GM21723 (cell line): ENCODE results near the gene SLC25A1.

ENCODE experiments used
- ATAC-seq: cut with Tn5 transposase; IDR thresholded peaks from one replicate; pipeline ENCODE4 v1.9.1; 2021; ENCODE audit warnings: mild to moderate bottlenecking, moderate library complexity; ENCODE audit not compliant: unreplicated experiment

Gene SLC25A1

DNA sequence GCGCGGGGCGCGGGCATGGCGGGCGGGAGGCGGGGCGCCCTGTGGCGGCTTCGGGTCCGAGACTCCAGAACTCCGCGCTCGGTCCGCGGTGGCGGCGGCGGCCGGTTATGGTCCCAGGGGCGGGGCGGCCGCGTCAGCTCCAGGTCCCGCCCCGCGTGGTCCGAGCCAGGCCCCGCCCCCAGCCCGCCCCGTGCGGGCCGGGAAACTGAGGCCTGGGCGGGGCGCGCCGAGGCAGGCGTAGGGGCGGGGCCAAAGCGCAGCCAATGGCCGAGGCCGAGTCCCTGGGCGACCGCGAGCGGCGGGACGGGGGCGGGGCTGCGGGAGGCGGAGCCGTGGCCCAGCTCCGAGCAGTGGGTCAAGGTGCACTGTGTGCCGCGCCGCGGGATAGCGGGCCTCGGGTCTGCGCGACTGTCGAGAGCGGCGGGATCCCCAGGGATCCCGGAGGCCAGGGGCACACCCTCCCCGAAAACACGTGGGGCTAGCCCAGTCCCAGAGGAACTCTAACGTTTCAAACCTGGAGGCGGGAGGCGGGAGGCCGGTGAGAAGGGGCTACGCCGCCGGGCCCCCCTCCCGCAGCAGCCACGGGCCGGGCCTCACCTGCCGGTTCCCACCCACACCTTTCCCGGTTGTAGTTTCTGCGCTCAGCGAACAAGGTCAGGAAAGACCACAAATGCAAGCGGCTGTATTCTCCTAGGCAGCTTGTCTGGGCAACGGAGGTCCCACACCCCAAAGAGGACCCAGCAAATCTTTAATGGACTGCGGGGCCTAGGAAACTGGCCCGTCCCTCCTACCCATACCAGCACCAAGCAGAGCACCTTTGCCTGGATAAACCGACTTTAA, at the start of gene SLC25A1:
SLC25A1 (minus strand) TSS at position 80 of the 840 bp plus-strand sequence; CDS start at position 17, 63 bp downstream.
- ATAC-seq = peak; percentile 55

DNA sequence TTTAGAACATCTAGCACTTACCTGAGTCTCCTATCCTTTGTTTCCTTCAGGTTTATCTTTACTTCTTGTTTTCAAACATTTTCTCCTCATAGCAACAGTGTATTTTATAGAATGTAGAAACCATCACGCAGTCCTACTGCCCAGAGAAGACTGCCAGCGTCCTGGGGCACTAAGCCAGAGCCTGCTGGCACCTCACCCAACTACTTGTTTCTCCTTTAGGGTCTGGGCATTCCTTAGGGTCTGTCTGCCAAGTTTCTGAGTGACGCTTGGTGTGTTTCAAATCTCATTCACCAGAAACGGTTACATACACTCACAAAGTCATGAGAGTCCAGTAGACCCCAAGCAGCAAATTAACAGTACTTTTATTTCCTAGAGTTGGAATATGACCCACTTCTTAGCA, 49.6 kb upstream of the SLC25A1 start:
- ATAC-seq = no peak

DNA sequence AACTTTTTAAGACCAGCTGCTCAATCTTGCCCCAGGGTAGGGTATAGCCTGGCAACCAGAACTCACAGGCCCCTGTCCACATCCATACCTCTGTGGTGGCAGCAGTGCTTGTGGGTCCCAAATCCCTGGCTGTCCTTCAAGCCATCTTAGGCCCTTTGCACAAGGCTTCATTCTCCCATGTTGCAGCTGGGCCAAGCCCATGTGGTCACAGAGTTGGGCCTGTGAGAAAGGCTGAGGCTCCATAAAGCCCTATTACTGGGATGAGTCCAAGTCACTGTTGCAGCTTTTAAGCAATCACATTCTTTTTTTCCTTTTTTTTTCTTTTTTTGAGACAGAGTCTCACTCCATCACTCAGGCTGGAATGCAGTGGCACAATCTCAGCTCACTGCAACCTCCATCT, 47.9 kb upstream of the SLC25A1 start:
- ATAC-seq = no peak

GRCh38 chr22:19225560-19225959, 47.0 kb upstream of the SLC25A1 start:
- ATAC-seq = no peak

DNA sequence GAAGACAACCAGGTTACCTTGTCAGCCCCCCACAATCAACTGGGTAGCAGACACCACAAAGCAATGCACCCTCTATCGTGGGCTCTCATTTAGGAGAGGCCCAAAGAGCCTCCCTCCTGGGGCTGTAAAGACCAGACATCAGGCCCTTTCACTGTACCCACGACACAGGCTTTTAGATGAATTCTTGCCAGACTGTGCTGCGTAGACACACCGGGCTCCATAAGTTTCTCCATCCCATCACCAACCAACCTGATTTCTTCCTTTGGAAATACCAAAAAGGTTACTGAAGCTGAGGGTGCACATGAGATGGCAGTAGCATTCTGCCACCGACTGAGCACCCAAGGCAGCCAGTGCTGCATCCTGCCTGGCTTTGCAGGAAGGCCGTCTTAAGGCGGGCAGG, 46.4 kb upstream of the SLC25A1 start:
- no peak for ATAC-seq

GRCh38 chr22:19224557-19224956, 46.0 kb upstream of the SLC25A1 start:
- no peak for ATAC-seq

DNA sequence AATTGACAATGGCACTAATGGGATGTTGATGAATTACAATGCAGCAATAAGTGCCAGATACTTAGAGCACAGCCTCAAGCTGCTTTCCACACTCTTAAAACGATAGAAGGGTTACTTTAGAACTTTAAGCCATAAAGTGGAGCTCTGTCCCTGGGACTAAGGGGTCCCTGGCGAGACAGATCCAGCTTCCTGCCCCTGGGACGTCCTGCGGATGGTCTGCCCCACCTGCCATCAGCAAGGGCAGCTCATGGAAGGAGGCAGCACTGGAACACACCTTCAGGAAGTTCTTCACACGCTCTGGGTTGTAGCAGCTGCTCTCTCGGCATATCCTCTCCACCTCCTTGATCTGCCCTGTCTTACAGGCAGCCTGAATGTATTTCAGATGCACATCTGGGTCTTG, 45.1 kb upstream of the SLC25A1 start:
- ATAC-seq = no peak

- no peak for ATAC-seq
Observed at GRCh38 chr22:19223110-19223509, 44.6 kb upstream of the SLC25A1 start.

DNA sequence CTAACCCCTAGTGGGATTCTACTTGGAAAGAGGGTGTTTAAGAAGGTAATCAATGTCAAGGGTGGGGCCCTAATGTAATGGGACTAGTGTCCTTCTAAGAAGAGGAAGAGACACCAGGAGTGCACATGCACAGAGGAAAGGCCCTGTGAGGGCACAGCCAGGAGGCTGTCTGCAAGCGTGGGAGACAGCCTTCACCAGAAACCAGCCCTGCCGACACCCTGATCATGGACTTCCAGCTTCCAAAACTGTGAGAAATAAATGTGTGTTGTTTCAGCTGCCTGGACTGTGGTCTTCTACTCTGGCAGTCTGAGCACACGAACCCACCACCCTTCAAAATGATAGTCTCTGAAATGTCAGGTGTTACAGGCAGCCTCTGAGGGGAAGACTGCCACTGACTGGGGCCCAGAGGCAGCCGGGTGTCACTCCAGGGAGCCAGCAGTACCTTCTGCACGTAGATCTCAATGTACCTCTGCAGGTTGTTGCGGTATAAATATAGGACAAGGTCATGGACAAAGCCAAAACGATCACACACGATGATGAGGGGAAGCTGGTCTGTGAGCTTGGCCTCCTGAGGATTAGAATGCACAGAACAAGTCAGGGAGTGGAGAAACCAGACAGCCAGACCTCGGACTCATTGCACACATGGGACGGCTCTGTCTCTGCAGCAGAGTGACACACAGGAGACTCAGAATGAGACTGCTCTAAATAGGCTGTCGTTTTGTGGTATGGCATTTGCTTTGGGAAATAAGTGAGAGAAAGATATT, 43.9 kb upstream of the SLC25A1 start:
- no peak for ATAC-seq

DNA sequence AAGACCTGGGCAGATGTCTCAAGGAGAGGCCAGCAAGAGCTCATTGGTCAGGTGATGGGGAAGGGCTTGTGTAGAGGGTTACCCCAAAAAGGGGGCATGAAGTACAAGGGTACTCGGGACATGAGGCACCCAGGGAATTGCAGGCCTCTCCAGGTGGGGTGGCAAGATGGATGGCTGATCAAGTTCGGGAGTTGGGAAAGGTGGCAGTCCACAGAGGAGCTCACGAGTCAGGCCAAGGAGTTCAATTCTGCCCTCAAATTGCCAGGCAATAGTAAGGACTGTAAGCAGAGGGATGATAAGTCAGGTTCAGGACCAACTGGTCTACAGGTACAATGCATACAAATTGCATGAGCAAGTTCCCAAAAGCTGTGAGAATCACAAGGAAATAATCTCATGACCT, 42.3 kb upstream of the SLC25A1 start:
- ATAC-seq = no peak

DNA sequence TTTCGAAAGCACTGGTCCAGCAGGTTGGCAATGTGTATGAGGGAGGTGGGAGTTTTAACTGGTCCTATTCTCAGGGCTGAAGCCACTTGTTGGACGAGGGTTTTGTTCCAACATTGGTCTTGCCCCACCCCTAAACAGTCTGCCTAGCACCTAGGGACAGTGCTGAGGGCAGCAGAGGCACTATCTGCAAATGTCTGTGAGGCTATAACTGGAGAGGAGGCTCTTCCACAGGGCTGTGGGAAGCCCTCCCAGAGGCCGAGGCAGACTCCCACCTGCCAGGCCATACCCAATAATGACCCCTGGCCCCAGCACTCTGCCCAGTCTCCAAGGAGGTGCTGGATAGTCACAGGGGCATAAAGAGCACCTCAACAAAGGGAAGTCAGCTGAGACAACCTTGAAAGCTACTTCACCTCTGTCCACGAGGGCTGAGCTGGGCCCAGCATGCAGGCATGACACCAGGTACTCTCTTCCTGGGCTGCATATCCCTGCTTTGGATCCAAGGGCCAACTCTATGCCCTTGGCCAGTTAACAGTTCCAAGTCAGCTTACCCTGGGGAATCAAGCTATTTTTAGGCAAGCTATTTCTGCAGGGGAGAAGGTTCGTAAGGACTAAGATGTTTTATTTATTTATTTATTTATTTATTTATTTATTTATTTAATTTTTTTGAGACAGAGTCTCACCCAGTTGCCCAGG, 40.2 kb upstream of the SLC25A1 start:
- no peak for ATAC-seq

DNA sequence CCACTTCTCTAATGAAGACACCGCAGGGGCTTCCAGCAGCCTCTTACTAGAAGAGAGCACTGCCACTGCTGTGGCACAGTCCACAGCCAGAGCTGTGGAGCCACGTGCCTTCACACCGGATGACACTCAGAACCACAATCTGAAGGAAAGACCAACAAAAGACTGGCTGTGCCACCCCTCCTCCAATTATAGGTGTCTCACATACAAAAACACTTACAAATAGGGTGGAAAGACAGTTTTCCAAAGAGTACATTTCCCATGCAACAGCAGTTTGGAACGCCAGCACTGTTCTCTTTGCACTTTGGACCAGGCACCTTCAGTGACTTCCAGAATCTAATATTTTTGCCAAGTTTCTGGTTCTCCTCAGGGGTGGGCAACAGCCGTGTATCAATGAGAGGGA, 38.0 kb upstream of the SLC25A1 start:
- ATAC-seq = no peak

- ATAC-seq = no peak
Observed at GRCh38 chr22:19215360-19215759, 36.8 kb upstream of the SLC25A1 start.

GRCh38 chr22:19214078-19214473, 35.5 kb upstream of the SLC25A1 start:
- ATAC-seq = no peak

GRCh38 chr22:19213442-19214077, 35.0 kb upstream of the SLC25A1 start:
- ATAC-seq = no peak

GRCh38 chr22:19213001-19213400, 34.5 kb upstream of the SLC25A1 start:
- no peak for ATAC-seq

GRCh38 chr22:19212302-19212870, 33.9 kb upstream of the SLC25A1 start:
- ATAC-seq = no peak

GRCh38 chr22:19210188-19210587, 31.7 kb upstream of the SLC25A1 start:
- ATAC-seq = no peak

DNA sequence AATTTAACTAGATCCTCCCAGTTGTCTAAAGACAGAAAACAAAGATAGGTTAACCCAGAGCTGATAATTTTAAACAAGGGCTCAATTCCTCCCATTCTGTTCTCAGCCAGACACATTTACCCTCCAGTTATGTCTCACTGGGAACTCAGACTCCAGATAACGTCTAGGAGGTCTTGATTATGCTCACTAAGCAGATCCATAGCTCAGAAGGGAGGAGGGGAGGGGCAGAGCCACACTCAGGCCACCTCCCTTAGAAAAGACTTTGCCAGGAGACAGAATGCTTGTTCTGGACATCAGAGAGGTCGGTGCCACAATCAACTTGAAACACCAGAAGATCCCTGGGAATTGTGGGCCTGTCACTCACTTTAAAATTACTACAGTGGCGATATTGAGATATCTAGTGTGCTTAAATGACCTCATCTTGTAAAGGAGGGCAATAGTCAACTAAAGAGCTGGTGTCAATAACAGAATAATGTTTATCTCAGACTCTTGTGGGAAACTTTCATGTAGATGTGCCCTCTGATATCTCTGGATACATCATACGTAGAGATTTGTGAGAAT, 29.8 kb upstream of the SLC25A1 start:
- ATAC-seq = no peak

DNA sequence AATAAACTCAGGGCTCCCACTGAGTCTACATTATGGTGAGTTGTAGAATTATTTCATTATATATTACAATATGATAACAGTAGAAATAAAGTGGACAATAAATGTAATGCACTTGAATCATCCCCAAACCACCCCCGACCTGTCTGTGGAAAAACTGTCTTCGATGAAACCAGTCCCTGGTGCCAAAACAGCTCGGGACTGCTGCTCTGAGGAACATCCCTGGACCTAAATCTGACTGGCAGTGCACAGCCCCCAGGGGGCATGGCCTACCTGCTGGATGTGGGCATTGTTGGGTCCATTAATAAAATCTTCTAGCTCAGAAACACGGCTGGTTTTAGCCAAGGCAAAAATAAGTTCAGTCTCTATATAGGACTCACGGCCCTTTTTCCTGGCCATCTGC, 29.3 kb upstream of the SLC25A1 start:
- ATAC-seq = no peak
